K562 (cell line): ENCODE measurements around the gene SLC12A3. TPM values are rescaled to one million over a fixed set of nuclear protein-coding genes. Genes with fewer than 3 reads are reported as not detected.

Source experiments
- MEIS2 ChIP-seq: fragments of 450-650 bp; IDR thresholded peaks from 2 replicates; pipeline ENCODE4 v1.6.1; 2014; ENCODE audit warnings: mild to moderate bottlenecking; ENCODE audit not compliant: partially characterized antibody
- NELFE ChIP-seq: IDR thresholded peaks from 2 replicates; pipeline ENCODE4 v1.6.1; 2011; ENCODE audit warnings: mild to moderate bottlenecking; ENCODE audit not compliant: insufficient read depth, insufficient read length
- NR2C2 ChIP-seq, 2 experiments: fragments of 200-800 bp in 1 of 2; sonication (Bioruptor generic) in 1 of 2; sonication (generic) in 1 of 2; formaldehyde crosslinking in 1 of 2; IDR thresholded peaks; 2 replicates each; pipeline versions ENCODE4 v1.6.1 to v1.8.0; 2016 to 2022; ENCODE audit warnings: mild to moderate bottlenecking in 1 of 2, missing compliant biosample characterization in 1 of 2, missing genetic modification characterization in 1 of 2, missing genetic modification reagents in 1 of 2
- NR3C1 ChIP-seq: sonication (generic); formaldehyde crosslinking; IDR thresholded peaks from 2 replicates; pipeline ENCODE4 v1.8.1; 2022; ENCODE audit warnings: missing genetic modification reagents
- polyA plus RNA-seq, 8 experiments: library from polyadenylated mRNA; depleted of rRNA in 4 of 8; stranded (reverse) in 5 of 8; unstranded in 3 of 8; fragments of >200 nt; fragmentation: Nextera tagmentation in 2 of 8; fragmentation: Illumina TruSeq in 1 of 8; extraction: Ambion mirVana in 2 of 8; extraction: Trizol in 1 of 8; gene quantifications; 2 replicates each; pipeline versions ENCODE4 v1.2.1 to v1.2.3, GENCODE V29; 2011 to 2014; ENCODE audit warnings: inconsistent platforms in 1 of 8, missing spikeins in 1 of 8
- total RNA-seq, 7 experiments: library from RNA; depleted of rRNA in 6 of 7; stranded (reverse); fragments of >200 nt in 6 of 7; fragmentation: Illumina TruSeq in 2 of 7; extraction: Trizol in 2 of 7; gene quantifications; 2 replicates each; pipeline versions ENCODE4 v1.2.1 to v1.2.3, GENCODE V29; 2011 to 2021; ENCODE audit warnings: low replicate concordance in 1 of 7
- TF ChIP-seq, protein P1 (sequence below): fragments of 250-450 bp; sonication (Bioruptor Pico); IDR thresholded peaks from 2 replicates; pipeline ENCODE4 v1.5.0; 2020; ENCODE audit warnings: mild to moderate bottlenecking, borderline replicate concordance
- TF ChIP-seq, protein P2 (sequence below): sonication (generic); formaldehyde crosslinking; IDR thresholded peaks from 2 replicates; pipeline ENCODE4 v1.8.1; 2023; ENCODE audit warnings: missing genetic modification reagents, mild to moderate bottlenecking, borderline replicate concordance

Gene SLC12A3
- total and polyA plus RNA-seq, 9 of the 15 experiments (the other 6 are each of a cell fraction or from before 2014, with no cell fraction given), result not detected

DNA sequence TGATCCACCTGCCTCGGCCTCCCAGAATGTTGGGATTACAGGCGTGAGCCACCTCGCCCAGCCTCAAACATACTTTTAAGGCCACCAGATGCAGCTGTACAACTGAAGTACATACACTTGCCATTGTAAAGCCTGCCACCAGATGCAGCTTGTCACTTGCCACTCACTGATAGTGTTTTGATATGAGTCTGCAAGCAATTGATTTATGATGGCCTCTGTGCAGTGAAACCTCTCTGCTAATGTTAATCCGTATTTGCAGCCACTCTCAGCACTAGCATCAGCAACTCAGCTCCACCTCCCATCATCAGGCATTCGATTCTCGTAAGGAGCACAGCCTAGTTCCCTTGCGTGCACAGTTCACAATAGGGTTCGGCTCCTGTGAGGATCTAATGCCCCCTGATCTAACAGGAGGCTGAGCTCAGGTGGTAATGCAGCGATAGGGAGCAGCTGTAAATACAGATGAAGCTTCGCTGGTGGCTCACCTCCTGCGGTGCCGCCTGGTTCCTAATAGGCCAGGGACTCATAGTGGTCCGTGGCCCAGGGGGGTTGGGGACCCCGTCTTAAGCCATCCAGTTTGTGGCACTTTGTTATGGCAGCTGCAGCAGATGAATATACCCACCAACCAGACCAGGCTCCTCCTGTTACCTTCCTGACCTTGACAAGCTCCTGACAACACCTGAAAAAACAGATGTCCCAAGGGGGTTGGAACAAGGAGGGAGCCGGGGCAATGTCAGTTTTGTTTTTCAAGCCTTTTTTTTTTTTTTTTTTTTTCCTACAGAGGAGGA, 65.7 kb downstream of the SLC12A3 start (continued):
- TF ChIP-seq, protein P1, sequence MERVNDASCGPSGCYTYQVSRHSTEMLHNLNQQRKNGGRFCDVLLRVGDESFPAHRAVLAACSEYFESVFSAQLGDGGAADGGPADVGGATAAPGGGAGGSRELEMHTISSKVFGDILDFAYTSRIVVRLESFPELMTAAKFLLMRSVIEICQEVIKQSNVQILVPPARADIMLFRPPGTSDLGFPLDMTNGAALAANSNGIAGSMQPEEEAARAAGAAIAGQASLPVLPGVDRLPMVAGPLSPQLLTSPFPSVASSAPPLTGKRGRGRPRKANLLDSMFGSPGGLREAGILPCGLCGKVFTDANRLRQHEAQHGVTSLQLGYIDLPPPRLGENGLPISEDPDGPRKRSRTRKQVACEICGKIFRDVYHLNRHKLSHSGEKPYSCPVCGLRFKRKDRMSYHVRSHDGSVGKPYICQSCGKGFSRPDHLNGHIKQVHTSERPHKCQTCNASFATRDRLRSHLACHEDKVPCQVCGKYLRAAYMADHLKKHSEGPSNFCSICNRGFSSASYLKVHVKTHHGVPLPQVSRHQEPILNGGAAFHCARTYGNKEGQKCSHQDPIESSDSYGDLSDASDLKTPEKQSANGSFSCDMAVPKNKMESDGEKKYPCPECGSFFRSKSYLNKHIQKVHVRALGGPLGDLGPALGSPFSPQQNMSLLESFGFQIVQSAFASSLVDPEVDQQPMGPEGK (CRISPR knock-in tag), result no peak
- TF ChIP-seq MEIS2 (peak; percentile 76), NR2C2 (CRISPR knock-in tag; IDR thresholded peaks at IDR 0.05) (0 out of 2 replicates have a peak, but pooled peaks have one; percentile 30), NR2C2 (tag; IDR thresholded peaks at IDR 0.05) (no peak), NR3C1 (no peak), NELFE (no peak)
- TF ChIP-seq, protein P2, sequence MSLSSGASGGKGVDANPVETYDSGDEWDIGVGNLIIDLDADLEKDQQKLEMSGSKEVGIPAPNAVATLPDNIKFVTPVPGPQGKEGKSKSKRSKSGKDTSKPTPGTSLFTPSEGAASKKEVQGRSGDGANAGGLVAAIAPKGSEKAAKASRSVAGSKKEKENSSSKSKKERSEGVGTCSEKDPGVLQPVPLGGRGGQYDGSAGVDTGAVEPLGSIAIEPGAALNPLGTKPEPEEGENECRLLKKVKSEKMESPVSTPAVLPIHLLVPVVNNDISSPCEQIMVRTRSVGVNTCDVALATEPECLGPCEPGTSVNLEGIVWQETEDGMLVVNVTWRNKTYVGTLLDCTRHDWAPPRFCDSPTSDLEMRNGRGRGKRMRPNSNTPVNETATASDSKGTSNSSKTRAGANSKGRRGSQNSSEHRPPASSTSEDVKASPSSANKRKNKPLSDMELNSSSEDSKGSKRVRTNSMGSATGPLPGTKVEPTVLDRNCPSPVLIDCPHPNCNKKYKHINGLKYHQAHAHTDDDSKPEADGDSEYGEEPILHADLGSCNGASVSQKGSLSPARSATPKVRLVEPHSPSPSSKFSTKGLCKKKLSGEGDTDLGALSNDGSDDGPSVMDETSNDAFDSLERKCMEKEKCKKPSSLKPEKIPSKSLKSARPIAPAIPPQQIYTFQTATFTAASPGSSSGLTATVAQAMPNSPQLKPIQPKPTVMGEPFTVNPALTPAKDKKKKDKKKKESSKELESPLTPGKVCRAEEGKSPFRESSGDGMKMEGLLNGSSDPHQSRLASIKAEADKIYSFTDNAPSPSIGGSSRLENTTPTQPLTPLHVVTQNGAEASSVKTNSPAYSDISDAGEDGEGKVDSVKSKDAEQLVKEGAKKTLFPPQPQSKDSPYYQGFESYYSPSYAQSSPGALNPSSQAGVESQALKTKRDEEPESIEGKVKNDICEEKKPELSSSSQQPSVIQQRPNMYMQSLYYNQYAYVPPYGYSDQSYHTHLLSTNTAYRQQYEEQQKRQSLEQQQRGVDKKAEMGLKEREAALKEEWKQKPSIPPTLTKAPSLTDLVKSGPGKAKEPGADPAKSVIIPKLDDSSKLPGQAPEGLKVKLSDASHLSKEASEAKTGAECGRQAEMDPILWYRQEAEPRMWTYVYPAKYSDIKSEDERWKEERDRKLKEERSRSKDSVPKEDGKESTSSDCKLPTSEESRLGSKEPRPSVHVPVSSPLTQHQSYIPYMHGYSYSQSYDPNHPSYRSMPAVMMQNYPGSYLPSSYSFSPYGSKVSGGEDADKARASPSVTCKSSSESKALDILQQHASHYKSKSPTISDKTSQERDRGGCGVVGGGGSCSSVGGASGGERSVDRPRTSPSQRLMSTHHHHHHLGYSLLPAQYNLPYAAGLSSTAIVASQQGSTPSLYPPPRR (CRISPR knock-in tag), result 0 out of 2 replicates have a peak, but pooled peaks have one; percentile 53
